RPMI7951 (cell line): Measurements from ENCODE around the gene HDHD5. TPM values are rescaled to one million over a fixed set of nuclear protein-coding genes. Genes with fewer than 3 reads are reported as not detected.

Experiments used
- DNase-seq: peaks from one replicate; pipeline ENCODE4 v3.0.0-alpha.2; 2012; ENCODE audit warnings: low read depth
- total RNA-seq: library from RNA; depleted of rRNA; stranded (reverse); fragments of >200 nt; shearing (Covaris generic); gene quantifications from 2 replicates; pipeline ENCODE4 v1.2.3, GENCODE V29; 2014; rRNA removed

HDHD5 gene
- total RNA-seq, 1 experiment from 2014 or later = 22.2 TPM

DNA sequence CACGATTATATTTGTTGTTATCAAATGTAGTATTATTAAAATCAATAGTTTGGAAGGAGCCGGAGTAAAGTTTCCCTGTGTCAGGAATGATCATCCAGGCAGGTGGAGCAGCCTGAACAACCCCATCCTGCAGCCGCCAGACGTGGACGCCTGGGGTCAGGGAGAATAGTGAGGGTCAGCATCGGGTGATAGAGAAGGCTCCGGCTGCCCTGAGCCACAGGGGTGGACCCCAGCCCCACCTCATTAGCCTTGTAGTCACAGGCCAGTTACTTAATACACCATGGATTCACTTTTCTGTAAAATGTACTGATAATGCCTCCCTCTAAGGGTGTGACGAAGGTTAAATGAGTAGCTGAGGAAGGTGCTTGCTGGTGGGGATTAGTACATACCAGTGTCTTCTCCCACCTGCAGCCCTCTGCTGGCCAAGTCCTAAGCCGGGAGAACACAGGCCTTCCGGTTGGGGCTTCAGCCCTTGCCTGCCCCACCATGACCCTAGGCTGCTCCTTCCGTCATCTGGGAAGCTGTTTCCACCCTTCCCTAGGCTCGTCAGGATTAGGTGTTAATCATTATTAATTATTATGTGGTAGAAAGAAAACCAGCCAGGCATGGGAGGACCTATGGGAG, 52.8 kb downstream of the HDHD5 start:
- DNase-seq = no peak

GRCh38 chr22:17105143-17106129, 53.6 kb downstream of the HDHD5 start:
- no peak for DNase-seq

GRCh38 chr22:17104336-17104935, 54.6 kb downstream of the HDHD5 start:
- no peak for DNase-seq

- DNase-seq = no peak
Observed at GRCh38 chr22:17103351-17103750, 55.7 kb downstream of the HDHD5 start.

- no peak for DNase-seq
Observed at GRCh38 chr22:17102297-17102667, 56.8 kb downstream of the HDHD5 start.

DNA sequence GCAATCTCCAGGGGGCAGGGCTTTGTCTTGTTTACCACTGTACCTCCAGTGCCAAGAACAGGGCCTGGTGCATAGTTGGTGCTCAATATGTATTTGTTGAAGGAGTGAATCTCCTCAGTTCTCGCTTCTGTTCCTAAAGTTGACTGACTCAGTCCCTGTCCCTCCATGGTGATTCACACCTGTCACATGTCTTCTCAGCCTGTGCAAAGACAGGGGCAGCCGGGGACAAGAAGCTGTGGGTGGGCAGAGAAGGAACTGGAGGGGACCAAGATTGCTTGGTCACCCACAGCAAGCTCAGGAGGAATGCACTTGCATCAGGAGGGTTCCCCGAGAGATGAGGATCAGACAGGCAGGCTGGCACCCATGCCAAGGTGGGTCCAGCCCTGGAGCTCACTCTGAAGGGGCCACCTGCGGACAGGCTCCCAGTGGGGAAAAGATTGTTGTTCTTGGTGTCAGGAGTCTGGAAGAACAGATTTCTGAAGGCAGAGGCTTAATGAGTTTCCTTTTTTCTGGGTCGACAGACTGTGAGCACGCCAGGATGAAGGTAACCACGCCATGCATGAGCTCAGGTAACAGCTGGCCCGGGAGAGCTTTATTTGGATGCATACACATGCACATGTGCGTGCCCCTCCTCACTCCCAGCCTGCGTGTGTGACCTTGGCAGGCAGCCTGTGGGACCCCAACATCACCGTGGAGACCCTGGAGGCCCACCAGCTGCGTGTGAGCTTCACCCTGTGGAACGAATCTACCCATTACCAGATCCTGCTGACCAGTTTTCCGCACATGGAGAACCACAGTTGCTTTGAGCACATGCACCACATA, 57.4 kb downstream of the HDHD5 start:
- DNase-seq = no peak

- DNase-seq = no peak
Observed at GRCh38 chr22:17100621-17101020, 58.5 kb downstream of the HDHD5 start.

- no peak for DNase-seq
Observed at GRCh38 chr22:17098379-17098819, 60.7 kb downstream of the HDHD5 start.

GRCh38 chr22:17097701-17098100, 61.4 kb downstream of the HDHD5 start:
- DNase-seq = no peak

- no peak for DNase-seq
Observed at GRCh38 chr22:17097062-17097461, 62.0 kb downstream of the HDHD5 start.

DNA sequence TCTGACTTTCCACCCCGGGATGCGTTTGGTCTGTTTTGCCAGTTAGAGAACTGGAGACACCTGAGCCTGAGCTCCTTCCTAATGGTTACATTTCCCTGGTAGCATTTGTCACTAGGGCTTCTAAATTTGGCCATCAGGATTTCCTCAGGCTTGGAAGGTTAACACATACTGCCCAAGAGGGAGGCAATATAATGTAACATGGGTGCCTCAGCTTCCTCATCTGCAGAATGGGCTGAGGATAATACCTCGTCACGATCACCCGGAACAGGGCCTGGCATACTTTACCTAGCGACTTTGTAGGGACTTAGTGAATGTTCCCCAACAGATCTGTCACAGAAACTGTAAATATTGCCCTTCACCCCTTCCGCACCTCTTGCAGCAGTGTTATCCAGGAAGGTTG, 63.0 kb downstream of the HDHD5 start:
- no peak for DNase-seq

GRCh38 chr22:17095538-17095937, 63.5 kb downstream of the HDHD5 start:
- no peak for DNase-seq

GRCh38 chr22:17093081-17093480, 66.0 kb downstream of the HDHD5 start:
- DNase-seq = no peak

DNA sequence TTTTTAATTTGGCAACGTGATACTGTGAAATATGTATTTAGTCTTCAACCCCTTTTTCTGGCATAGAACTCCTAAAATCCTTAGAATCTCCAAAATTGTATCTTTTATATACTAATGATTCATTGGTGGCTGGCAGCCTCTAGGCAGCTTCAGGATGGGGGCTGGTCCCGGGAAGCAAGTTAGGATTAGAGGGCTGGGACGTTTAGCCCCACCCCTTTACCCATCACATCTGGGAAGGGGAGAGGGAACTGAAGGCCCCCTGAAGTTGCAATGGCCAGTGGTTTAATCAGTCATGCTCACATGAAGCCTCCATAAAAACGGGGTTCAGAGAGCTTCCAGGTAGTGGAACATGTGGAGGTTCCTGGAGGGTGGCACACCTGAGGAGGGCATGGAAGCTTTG, 67.2 kb downstream of the HDHD5 start:
- no peak for DNase-seq

DNA sequence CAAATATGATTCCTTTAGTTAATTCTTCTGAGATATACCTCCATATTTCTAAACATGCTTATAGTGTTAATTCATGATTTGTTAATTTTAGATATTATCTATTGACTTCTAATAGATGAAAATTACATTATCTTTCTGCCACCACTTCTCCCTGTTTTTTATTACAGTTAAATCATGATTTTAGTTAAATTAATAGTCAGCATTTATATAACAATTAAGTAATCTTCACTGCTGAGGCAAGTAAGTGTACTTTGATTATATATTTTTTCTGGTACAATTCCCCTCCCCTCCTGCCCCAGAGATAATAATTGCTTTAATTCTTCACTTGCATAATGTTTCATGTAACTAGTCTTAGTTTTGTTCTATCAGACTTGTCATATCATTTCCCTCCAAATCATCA, 68.5 kb downstream of the HDHD5 start:
- no peak for DNase-seq

Other genes starting within 250 kb of the HDHD5 start
- not detected in 2 replicates for gene GAB4, start 151.1 kb downstream of the HDHD5 start, total RNA-seq
- gene IL17RA, start 74.3 kb downstream of the HDHD5 start, total RNA-seq = 4.9 TPM in 2 replicates
- not detected in 2 replicates for gene TMEM121B, start 37.9 kb downstream of the HDHD5 start, total RNA-seq
- gene ADA2, start 60.2 kb upstream of the HDHD5 start, total RNA-seq = 4.6 and 5.2 TPM in 2 replicates
- gene CECR2, start 210.2 kb upstream of the HDHD5 start, total RNA-seq = 0.10 and 0.12 TPM in 2 replicates